GM19463 (cell line): ENCODE measurements around the gene NAA80.
"Not testable (repeated sequence)": the region's sequence is repeated elsewhere in the genome, so short reads cannot be mapped to it uniquely, and the experiment has no call there.

Source experiments
- ATAC-seq: cut with Tn5 transposase; IDR thresholded peaks from one replicate; pipeline ENCODE4 v1.9.1; 2021; ENCODE audit warnings: mild to moderate bottlenecking, moderate library complexity; ENCODE audit not compliant: unreplicated experiment

NAA80 gene

GRCh38 chr3:50292159-50293078 is 6.8 kb downstream of the NAA80 start, which contains the start of gene IFRD2:
TSS of gene IFRD2 (minus strand) at chr3:50292429. CDS start at chr3:50292274, 155 bp downstream.
- ATAC-seq: peak; percentile 94

- no peak for ATAC-seq
Observed at GRCh38 chr3:50290161-50290641, 9.0 kb downstream of the NAA80 start.

- no peak for ATAC-seq
Observed at GRCh38 chr3:50289130-50289529, 10.1 kb downstream of the NAA80 start.

GRCh38 chr3:50288387-50289007 is 10.7 kb downstream of the NAA80 start:
- no peak for ATAC-seq

GRCh38 chr3:50287262-50287661 is 11.9 kb downstream of the NAA80 start:
- no peak for ATAC-seq

GRCh38 chr3:50286322-50287227 is 12.6 kb downstream of the NAA80 start:
- no peak for ATAC-seq

GRCh38 chr3:50284121-50284520 is 15.1 kb downstream of the NAA80 start:
- not testable (repeated sequence) for ATAC-seq

GRCh38 chr3:50279255-50280016 is 19.8 kb downstream of the NAA80 start:
- no peak for ATAC-seq

- no peak for ATAC-seq
Observed at GRCh38 chr3:50278880-50279224, 20.4 kb downstream of the NAA80 start, which contains the start of gene LSMEM2. TSS of gene LSMEM2 (plus strand) at chr3:50279087. CDS start at chr3:50279114, 27 bp downstream.

GRCh38 chr3:50278123-50278879 is 20.9 kb downstream of the NAA80 start:
- no peak for ATAC-seq

- ATAC-seq: no peak
Observed at GRCh38 chr3:50276762-50277101, 22.5 kb downstream of the NAA80 start.

- no peak for ATAC-seq
Observed at GRCh38 chr3:50275996-50276761, 23.0 kb downstream of the NAA80 start.

GRCh38 chr3:50275141-50275995 is 23.8 kb downstream of the NAA80 start:
- ATAC-seq: no peak

- ATAC-seq: no peak
Observed at GRCh38 chr3:50274371-50275104, 24.7 kb downstream of the NAA80 start.

- no peak for ATAC-seq
Observed at GRCh38 chr3:50273689-50274065, 25.5 kb downstream of the NAA80 start.

- peak; percentile 84 for ATAC-seq
Observed at GRCh38 chr3:50272911-50273688, 26.1 kb downstream of the NAA80 start.
